Stimulated activated CD8-positive, alpha-beta memory T cell treated with anti-CD3 and anti-CD28 coated beads, Interleukin-4, amount 100 ng/mL, for 48 hours (primary cell): ENCODE measurements around the gene PPM1N.

Experiments
- DNase-seq: peaks from one replicate; pipeline ENCODE4 v3.0.0-alpha.2; 2020

The PPM1N gene

DNA sequence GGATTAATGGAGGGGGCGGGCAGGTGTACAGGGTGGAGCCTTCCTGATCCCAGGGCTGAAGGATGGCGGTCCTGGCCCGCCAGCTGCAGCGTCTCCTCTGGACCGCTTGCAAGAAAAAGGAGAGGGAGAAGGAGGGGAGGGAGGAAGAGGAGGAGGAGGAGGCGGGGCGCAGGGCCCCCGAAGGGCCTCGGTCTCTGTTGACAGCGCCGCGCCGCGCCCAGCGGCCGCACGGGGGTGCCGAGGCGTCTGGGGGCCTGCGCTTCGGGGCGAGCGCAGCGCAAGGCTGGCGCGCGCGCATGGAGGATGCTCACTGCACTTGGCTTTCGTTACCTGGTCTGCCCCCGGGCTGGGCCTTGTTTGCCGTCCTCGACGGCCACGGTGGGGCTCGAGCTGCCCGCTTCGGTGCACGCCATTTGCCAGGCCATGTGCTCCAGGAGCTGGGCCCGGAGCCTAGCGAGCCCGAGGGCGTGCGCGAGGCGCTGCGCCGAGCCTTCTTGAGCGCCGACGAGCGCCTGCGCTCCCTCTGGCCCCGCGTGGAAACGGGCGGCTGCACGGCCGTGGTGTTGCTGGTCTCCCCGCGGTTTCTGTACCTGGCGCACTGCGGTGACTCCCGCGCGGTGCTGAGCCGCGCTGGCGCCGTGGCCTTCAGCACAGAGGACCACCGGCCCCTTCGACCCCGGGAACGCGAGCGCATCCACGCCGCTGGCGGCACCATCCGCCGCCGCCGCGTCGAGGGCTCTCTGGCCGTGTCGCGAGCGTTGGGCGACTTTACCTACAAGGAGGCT, at the start of gene PPM1N:
Gene PPM1N (plus strand): TSS at position 33 of the 785 bp plus-strand sequence. CDS start 30 bp downstream, at position 63.
- peak; percentile 80 for DNase-seq

- DNase-seq = no peak
These were observed 49.4 kb upstream of the PPM1N start for GRCh38 chr19:45448887-45449299.

- DNase-seq = no peak
These were observed 48.3 kb upstream of the PPM1N start for GRCh38 chr19:45450012-45450333.

DNA sequence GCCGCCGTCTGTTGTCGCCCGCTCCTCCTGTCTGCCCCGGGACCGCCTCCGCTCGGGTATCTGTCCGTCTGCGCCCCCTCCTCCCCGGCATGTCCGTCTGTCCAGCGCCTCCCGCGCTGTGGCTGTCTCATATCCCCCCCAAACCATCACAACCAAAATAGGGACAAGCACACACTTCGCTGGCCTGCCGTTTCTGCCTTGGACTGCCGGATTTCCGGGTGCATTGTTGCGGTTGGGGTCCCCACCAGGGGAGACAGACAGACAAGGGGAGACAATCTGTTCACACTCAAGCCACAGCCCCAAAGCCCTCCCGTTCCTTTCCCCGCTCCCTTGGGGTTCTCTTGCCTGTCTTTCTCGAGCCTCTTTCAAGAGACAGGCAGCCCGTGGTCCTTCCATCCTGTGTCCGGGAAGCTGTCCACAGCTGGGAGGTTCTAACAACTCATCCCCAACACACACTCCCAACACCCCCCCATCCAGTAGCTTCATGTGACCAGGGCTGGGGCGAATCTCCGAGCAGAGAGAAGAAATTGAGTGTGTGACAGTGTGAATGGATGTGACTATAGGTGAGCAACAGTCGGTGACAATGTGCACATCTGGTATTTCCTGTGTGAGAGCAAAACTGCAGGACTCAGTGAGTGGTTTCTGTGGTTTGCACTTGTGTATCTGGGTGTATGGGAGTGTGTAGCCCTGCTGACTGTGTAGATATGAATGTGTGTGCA, 47.0 kb upstream of the PPM1N start:
- DNase-seq = peak; percentile 63

DNA sequence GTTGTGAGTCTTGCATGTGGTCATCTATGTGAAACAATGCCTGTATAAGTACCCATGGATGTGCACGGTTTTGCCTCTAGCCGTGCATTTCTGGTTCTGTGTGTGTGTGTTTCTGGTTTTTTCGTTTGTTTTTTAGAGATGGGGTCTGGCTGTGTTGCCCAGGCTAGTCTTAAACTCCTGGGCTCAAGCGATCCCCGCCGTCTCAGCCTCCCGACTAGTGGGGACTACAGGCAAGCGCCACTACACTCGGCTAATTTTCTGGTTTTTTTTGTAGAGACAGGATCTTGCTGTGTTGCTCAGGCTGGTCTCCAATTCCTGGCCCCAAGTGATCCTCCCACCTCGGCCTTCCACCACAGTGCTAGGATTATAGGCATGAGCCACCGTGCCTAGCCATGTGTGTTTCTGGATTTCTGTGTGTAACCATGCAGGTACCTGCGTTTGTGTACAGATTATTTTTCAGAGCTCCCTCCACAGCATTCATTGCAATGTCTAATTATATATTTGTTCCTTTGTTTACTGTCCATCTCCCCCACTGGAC, 46.3 kb upstream of the PPM1N start:
- DNase-seq = no peak

DNA sequence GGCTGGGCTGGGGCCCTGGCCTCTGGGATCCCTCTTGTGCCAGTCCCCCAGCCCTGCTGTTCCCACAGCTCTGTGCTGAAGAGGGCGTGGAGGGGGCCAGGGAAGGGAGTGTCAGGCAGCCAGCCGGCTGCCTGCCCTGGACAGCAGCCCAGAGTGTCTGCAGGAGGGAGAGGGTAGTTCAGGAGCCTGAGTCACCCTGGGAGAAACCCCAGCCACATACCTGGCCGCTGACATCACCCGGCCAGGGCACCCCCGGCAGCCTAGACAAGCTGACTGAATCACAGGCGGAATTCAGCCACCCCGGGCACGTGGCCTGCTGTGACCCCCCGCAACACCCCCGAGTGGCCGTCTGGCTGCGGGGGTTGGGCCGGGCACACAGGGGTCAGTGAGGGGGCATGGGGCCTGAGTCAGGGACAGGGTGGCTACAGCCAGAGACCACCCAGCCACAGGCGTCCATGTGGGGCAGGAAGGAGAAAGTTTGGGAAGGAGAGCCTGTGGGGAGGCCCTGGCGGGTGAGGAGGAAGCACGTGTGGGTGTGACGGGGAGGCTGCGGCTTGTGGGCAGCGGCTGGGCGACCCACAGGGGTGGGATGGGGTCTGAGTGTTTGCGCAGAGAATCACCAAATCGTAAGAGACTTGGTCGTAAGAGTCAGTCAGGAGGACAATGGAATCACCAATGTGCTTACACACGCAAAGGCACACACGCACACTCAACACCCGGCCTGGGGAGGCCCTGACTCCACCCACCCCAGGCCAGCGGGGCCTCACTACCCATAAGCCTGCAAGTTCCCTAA, 42.3 kb upstream of the PPM1N start:
- peak; percentile 82 for DNase-seq

DNA sequence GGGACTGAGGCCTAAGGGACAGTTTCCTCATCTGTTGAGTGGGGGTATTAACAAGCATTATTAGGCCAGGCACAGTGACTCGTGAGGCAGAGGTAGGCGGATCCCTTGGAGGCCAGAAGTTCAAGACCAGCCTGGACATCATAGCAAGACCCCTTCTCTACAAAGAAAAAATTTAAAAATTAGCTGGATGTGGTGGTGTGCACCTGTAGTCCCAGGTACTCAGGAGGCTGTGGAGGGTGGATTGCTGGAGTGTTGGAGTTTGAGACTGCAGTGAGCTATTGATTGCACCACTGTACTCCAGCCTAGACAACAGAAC, 41.8 kb upstream of the PPM1N start:
- no peak for DNase-seq

- DNase-seq = no peak
These were observed 40.5 kb upstream of the PPM1N start for GRCh38 chr19:45457776-45458175.

GRCh38 chr19:45460807-45461347, 37.4 kb upstream of the PPM1N start:
- DNase-seq = no peak

- no peak for DNase-seq
These were observed 36.1 kb upstream of the PPM1N start for GRCh38 chr19:45462174-45462573.

DNA sequence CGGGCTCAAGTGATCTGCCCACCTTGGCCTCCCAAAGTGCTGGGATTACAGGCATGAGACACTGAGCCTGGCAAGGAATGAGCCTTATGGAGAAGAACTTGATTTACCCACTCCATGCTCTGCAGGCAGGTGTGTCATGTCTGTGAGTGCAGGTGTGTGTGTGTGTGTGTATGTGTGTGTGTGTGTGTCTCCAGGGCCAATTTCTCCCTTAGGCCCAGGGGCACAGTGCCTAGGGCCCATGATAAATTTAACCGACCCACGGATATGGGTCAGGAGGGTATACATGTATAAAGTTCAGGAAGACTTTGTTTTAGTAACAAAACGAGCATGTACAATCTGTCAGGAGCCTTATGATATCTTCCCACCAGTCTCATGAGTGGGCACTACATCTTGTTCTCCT, 35.0 kb upstream of the PPM1N start:
- no peak for DNase-seq

GRCh38 chr19:45464274-45464673, 34.0 kb upstream of the PPM1N start:
- DNase-seq = no peak

DNA sequence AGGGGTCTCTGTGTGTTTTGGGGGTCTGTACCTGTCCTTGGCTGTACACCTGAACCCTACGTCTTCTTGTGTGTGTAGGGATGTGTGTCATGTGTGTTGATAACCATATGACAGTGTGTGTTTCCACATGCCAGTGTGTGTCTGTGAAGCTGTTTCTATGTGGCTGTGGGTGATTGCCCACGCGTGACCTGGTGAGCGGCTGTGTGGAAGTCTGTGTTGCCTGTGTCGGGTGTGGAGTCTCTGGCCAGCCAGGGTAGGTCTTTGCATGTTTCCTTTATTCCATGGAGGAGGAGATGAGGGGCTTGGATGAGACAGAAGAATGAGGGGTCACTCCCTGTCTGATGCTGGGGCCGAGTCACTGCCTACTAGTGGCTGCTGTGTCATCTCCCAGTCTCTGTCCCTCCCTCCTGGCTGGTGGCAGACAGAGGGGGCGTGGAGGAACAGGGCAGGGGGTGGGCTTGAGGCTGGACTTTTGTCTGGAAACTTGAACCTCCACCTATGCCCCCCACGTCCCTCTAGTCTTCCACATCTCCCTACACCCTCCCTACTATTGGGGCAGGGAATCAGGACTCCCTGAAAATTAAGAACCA, 33.3 kb upstream of the PPM1N start:
- DNase-seq = no peak

DNA sequence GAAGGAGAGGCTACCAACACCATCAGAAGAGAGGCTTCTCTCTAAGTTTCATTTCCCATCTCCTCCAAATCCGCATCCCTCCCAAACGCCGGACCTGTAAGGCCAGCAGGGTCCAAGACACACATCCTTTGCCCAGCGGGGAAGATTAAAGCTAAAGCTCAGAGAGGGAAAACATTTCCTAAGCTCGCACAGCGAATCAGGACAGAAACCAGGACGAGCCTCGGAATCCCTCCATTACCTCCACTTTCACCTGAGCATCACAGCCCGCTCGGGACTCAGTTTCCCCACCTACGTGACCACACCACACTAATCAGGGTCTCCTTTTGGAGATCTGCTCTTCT, 31.2 kb upstream of the PPM1N start:
- no peak for DNase-seq

- peak; percentile 95 for DNase-seq
These were observed 30.6 kb upstream of the PPM1N start, which contains the start of gene FOSB for GRCh38 chr19:45467456-45468158. TSS of gene FOSB (plus strand) at chr19:45467996. CDS start at chr19:45468587, 591 bp downstream.

DNA sequence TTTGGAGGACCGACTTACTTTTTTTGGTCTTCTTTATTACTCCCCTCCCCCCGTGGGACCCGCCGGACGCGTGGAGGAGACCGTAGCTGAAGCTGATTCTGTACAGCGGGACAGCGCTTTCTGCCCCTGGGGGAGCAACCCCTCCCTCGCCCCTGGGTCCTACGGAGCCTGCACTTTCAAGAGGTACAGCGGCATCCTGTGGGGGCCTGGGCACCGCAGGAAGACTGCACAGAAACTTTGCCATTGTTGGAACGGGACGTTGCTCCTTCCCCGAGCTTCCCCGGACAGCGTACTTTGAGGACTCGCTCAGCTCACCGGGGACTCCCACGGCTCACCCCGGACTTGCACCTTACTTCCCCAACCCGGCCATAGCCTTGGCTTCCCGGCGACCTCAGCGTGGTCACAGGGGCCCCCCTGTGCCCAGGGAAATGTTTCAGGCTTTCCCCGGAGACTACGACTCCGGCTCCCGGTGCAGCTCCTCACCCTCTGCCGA, 30.0 kb upstream of the PPM1N start:
- DNase-seq = peak; percentile 54

GRCh38 chr19:45468803-45469131, 29.5 kb upstream of the PPM1N start:
- no peak for DNase-seq

DNA sequence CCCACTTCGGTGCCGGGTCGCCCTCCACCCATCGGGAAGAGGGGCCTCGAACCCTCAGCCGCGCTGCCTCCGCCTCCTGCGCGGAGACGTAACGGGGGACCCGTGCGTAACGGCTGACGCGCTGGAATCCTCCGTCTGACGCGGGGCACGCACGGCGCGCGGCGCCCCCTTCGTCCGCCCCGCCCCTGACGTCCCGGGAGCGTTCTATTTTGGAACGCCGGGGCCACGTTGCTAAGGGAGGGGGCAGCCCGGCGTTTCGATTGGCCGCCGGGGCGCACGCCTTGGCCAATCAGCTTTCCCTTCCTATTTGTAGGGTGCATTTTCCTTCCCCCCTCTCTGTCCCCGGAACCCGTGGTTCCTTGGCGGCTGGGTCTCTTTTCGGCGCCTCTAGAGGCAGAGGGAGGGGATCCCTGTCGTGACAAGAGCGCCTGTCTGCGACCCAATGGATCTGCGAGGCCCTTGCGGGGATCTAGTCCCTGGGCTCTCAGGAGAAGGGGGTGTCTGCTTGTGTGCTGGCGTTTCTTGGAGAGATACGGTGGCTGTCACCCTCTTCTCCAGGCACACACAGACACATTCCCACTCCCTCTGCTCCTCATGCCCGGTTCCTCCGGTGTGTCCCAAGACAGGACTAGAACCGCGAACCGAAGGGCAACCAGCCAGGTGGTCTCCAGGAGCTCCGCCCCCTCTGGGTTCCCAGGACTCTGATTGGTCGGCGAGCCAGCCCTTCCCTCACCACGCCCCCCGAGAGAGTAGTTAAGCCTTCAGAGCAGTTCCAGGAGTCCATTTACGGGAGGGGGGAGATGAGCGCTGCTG, 28.9 kb upstream of the PPM1N start:
- peak; percentile 96 for DNase-seq

DNA sequence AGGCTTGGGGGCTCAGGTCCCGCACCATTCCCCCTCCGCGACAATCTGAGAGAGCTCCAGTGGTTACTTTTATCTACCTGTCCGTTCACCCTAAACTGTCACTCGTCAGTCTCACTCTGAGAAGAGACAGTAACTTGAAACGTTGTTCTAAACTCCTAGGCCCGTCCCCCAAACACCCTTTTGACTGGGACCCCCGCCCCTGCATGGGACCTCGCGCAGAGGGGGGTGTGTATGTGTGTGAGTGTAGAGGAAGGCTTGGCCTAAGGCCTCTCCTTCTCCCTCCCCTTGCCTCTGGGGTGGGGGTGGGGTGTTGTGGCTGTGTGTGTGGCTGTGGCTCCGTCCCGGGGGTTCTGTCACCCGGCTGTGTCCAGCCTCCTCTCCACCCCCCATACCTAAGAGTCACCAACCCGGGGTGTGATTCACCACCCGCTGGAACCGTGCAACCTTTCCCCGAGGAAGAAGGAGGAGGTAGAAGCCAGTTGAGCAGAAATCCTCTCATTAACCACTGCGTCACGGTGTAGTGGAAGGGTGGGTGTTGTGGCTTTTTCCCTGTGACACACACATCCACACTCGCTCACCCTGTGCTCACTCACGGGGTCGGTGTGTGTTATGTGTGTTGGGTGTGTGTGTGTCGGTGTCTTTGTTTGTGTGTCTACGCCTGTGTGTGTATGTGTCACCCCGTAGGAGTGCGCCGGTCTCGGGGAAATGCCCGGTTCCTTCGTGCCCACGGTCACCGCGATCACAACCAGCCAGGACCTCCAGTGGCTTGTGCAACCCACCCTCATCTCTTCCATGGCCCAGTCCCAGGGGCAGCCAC, 28.1 kb upstream of the PPM1N start:
- no peak for DNase-seq

- no peak for DNase-seq
These were observed 27.5 kb upstream of the PPM1N start for GRCh38 chr19:45470762-45471081.
